K562 (cell line): ENCODE results near the gene SRSF5. TPM values are rescaled to one million over a fixed set of nuclear protein-coding genes. Genes with fewer than 3 reads are reported as not detected.
A peak's percentile ranks its signal among the peaks of the same experiment; 100 is the strongest.

ENCODE experiments used
- ATAC-seq: fragments of 200-7000 bp; cut with Tn5 transposase; 3 replicates; pipeline ENCODE4 v1.9.1; 2020; ENCODE audit warnings: moderate library complexity
- BruUV-seq: library from RNA; stranded (reverse); fragments of 400-500 nt; replicated peaks from 2 replicates; lab custom pipeline; 2021; lab: Mats Ljungman, UMichigan
- CTCF ChIA-PET: fragments of 300-600 bp; formaldehyde crosslinking; extraction: SDS; loops from one replicate; lab custom pipeline; 2021; ENCODE audit warnings: low intra/inter-chr PET ratio; lab: Yijun Ruan, JAX
- POLR2A ChIA-PET: fragments of 300-600, 350-650 bp; sonication (Branson Sonifier 250); formaldehyde crosslinking; extraction: SDS; loops from one replicate; lab custom pipeline; 2021; ENCODE audit warnings: antibody characterized with exemption, inconsistent platforms; lab: Yijun Ruan, JAX
- DNase-seq, 4 experiments: peaks; one replicate each; pipeline versions ENCODE4 v3.0.0 to v3.0.0-alpha.2; 2011 to 2018; ENCODE audit warnings: low spot score in 3 of 4, mixed read lengths in 3 of 4; ENCODE audit errors: extremely low read depth in 1 of 4
- FAIRE-seq: peaks from 2 replicates; lab custom pipeline; 2011; peaks lifted over from hg19 to GRCh38; lab: Jason Lieb, UNC
- H2AFZ ChIP-seq: 2 replicates; pipeline ENCODE4 v1.6.0; 2011; ENCODE audit warnings: low read depth, low read length, control low read depth, inconsistent platforms
- H3K27ac ChIP-seq: fragments of 200-600 bp; 3 replicates; pipeline ENCODE4 v1.8.0; 2011; ENCODE audit warnings: low read depth, mild to moderate bottlenecking, control low read depth, inconsistent platforms, low read length, moderate library complexity, mixed read lengths; ENCODE audit errors: extremely low read depth
- H3K27me3 ChIP-seq, 2 experiments: fragments of 300-600 bp in 1 of 2; 2 replicates in 1 of 2; 3 replicates in 1 of 2; pipeline versions ENCODE4 v1.6.0 to v1.8.0; 2011; ENCODE audit warnings: inconsistent platforms in 2 of 2, low read length in 2 of 2, mild to moderate bottlenecking in 1 of 2, mixed read lengths in 1 of 2, moderate library complexity in 1 of 2; ENCODE audit not compliant: control insufficient read depth in 2 of 2, insufficient read depth in 2 of 2
- H3K36me3 ChIP-seq: fragments of 300-600 bp; 3 replicates; pipeline ENCODE4 v1.8.0; 2011; ENCODE audit warnings: mild to moderate bottlenecking, low read length, inconsistent platforms; ENCODE audit not compliant: control insufficient read depth, insufficient read depth
- H3K4me1 ChIP-seq, 2 experiments: fragments of 200-600 bp in 1 of 2; replicated peaks in 1 of 2; 2 replicates in 1 of 2; 3 replicates in 1 of 2; pipeline versions ENCODE4 v1.5.1 to v1.8.0; 2011; ENCODE audit warnings: inconsistent platforms in 2 of 2, low read length in 2 of 2, mild to moderate bottlenecking in 1 of 2, mixed read lengths in 1 of 2, moderate library complexity in 1 of 2; ENCODE audit not compliant: control insufficient read depth in 2 of 2, insufficient read depth in 2 of 2
- H3K4me2 ChIP-seq: 2 replicates; pipeline ENCODE4 v1.6.1; 2011; ENCODE audit warnings: low read length, control low read depth, inconsistent platforms, mixed read lengths; ENCODE audit not compliant: insufficient read depth
- H3K4me3 ChIP-seq: fragments of 200-600 bp; sonication (generic), shearing (Covaris generic); 2 replicates; pipeline ENCODE4 v1.5.1; 2016; ENCODE audit warnings: control low read depth, inconsistent platforms
- H3K79me2 ChIP-seq: fragments of 200-600 bp; 3 replicates; pipeline ENCODE4 v1.8.0; 2011; ENCODE audit warnings: low read length, inconsistent platforms; ENCODE audit not compliant: control insufficient read depth, insufficient read depth
- H3K9ac ChIP-seq, 2 experiments: 2 replicates each; pipeline versions ENCODE4 v1.6.0 to v1.6.1; 2011; ENCODE audit warnings: low read depth in 2 of 2, low read length in 2 of 2, control low read depth in 1 of 2, inconsistent platforms in 1 of 2, mild to moderate bottlenecking in 1 of 2, mixed read lengths in 1 of 2; ENCODE audit not compliant: insufficient read depth in 1 of 2
- H3K9me1 ChIP-seq: one replicate; pipeline ENCODE4 v1.6.0; 2011; ENCODE audit warnings: inconsistent platforms, mild to moderate bottlenecking, low read length, moderate library complexity; ENCODE audit not compliant: control insufficient read depth, insufficient read depth
- H3K9me3 ChIP-seq: replicated peaks from 2 replicates; pipeline ENCODE4 v1.5.1; 2011; ENCODE audit warnings: low read depth, low read length, inconsistent platforms; ENCODE audit not compliant: control insufficient read depth, insufficient read depth
- H4K20me1 ChIP-seq: replicated peaks from 2 replicates; pipeline ENCODE4 v1.6.1; 2011; ENCODE audit warnings: low read length, inconsistent platforms, mixed read lengths; ENCODE audit not compliant: control insufficient read depth, insufficient read depth
- CAMTA2 ChIP-seq: fragments of 250-450 bp; sonication (Bioruptor Pico); conservative IDR thresholded peaks from 2 replicates; pipeline ENCODE4 v1.5.1; 2022
- ETS1 ChIP-seq: conservative IDR thresholded peaks from 2 replicates; pipeline ENCODE4 v1.6.1; 2011; ENCODE audit warnings: low read depth, mild to moderate bottlenecking, low read length; ENCODE audit not compliant: control insufficient read depth
- HNRNPK ChIP-seq: fragments of 200-400 bp; formaldehyde crosslinking; IDR thresholded peaks from one replicate; pipeline ENCODE4 v1.6.1; 2018; ENCODE audit warnings: mild to moderate bottlenecking, low read depth, low read length; ENCODE audit not compliant: poor library complexity, severe bottlenecking
- TCF3 ChIP-seq: sonication (generic); formaldehyde crosslinking; IDR thresholded peaks from 2 replicates; pipeline ENCODE4 v1.4.0; 2020; ENCODE audit warnings: mild to moderate bottlenecking, missing genetic modification reagents
- THAP7 ChIP-seq: fragments of 250-450 bp; sonication (Bioruptor Pico); IDR thresholded peaks from 2 replicates; pipeline ENCODE4 v1.5.0; 2021
- USF2 ChIP-seq: sonication (generic); formaldehyde crosslinking; IDR thresholded peaks from 2 replicates; pipeline ENCODE4 v1.5.0; 2020; ENCODE audit warnings: missing genetic modification reagents
- WGBS: fragments of 100-300 bp; shearing (Covaris generic); methylation state at CpG from one replicate; pipeline ENCODE4 v1.1.6; 2016; ENCODE audit warnings: low coverage, mixed read lengths; ENCODE audit not compliant: insufficient coverage; ENCODE audit errors: missing lambda C conversion rate; 5-methylcytosine and 5-hydroxymethylcytosine counted together
- in situ Hi-C: fragments of 300-500 bp; cut with MboI; formaldehyde crosslinking; loops from 4 replicates; pipeline ENCODE4 v1.15.0; 2018; ENCODE audit warnings: inconsistent platforms, mixed read lengths
- intact Hi-C: fragments of 100-400 bp; cut with micrococcal nuclease; formaldehyde crosslinking; loops from 2 replicates; pipeline ENCODE4 v1.14.2; 2022
- polyA plus RNA-seq, 8 experiments: library from polyadenylated mRNA; depleted of rRNA in 4 of 8; stranded (reverse) in 5 of 8; unstranded in 3 of 8; fragments of >200 nt; fragmentation: Nextera tagmentation in 2 of 8; fragmentation: Illumina TruSeq in 1 of 8; extraction: Ambion mirVana in 2 of 8; extraction: Trizol in 1 of 8; gene quantifications; 2 replicates each; pipeline versions ENCODE4 v1.2.1 to v1.2.3, GENCODE V29; 2011 to 2014; ENCODE audit warnings: inconsistent platforms in 1 of 8, missing spikeins in 1 of 8
- total RNA-seq, 7 experiments: library from RNA; depleted of rRNA in 6 of 7; stranded (reverse); fragments of >200 nt in 6 of 7; fragmentation: Illumina TruSeq in 2 of 7; extraction: Trizol in 2 of 7; gene quantifications; 2 replicates each; pipeline versions ENCODE4 v1.2.1 to v1.2.3, GENCODE V29; 2011 to 2021; ENCODE audit warnings: low replicate concordance in 1 of 7

Gene SRSF5
- total and polyA plus RNA-seq, 9 of the 15 experiments (the other 6 are each of a cell fraction or from before 2014, with no cell fraction given), result 108 to 460 (median 212) TPM

GRCh38 chr14:69720912-69721311 lies 46.0 kb upstream of the SRSF5 start:
- ChIA-PET POLR2A (interaction anchor here (0.6 to 1.3 kb wide), 4 partner anchors 22 to 182 kb away, joined by 3 read pairs; partner anchors contain the start of gene SRSF5), CTCF (no interaction called here)
- Histone ChIP-seq H3K4me2 (no peak overlapping the region), H3K9me3 (no peaks in the 10 kb centered on the region), H4K20me1 (no peaks in the 10 kb centered on the region), H3K79me2 (no peaks in the 10 kb centered on the region), H3K4me1 (no peaks in the 10 kb centered on the region; a peak in 1 of 5 replicates), H3K4me3 (no peak overlapping the region), H3K36me3 (no peaks in the 10 kb centered on the region), H3K27me3 (no peaks in the 10 kb centered on the region), H3K27ac (no peak overlapping the region), H3K9me1 (no peaks in the 10 kb centered on the region), H3K9ac (no peak overlapping the region), H2AFZ (0 out of 2 replicates have a peak overlapping the region, but pooled peaks have one; percentile 50)
- intact Hi-C loops (no loop called here), in situ Hi-C loops (no loop called here)
- WGBS, result 32% methylated on average over 4 of the region's 4 CpGs
- DNase-seq (no peak), FAIRE-seq (no peak), ATAC-seq (peak; percentile 56; the same call in 2 of the 3 replicates)
- BruUV-seq, result no TSS peak
- TF ChIP-seq THAP7 (CRISPR knock-in tag), result no peak
- no peak for TF ChIP-seq CAMTA2
- TF ChIP-seq HNRNPK, result no peak
- no peak for TF ChIP-seq ETS1
- no peak for TF ChIP-seq USF2 (CRISPR knock-in tag)
- no peak for TF ChIP-seq TCF3 (CRISPR knock-in tag)
